GM12864 (cell line): ENCODE measurements around the gene CEP85.

ENCODE experiments used
- DNase-seq: peaks from one replicate; pipeline ENCODE4 v3.0.0-alpha.2; 2011; ENCODE audit warnings: low read depth
- H3K4me3 ChIP-seq: 2 replicates; pipeline ENCODE4 v1.5.1; 2011; ENCODE audit warnings: mild to moderate bottlenecking, low read depth, low read length, control low read depth
- CTCF ChIP-seq: IDR thresholded peaks from 2 replicates; pipeline ENCODE4 v1.5.1; 2011; ENCODE audit warnings: low read depth, mild to moderate bottlenecking, moderate library complexity, low read length, control low read depth, inconsistent platforms; ENCODE audit errors: missing control alignments

The CEP85 gene

GRCh38 chr1:26281971-26282370, 48.0 kb downstream of the CEP85 start:
- no peak overlapping the region for H3K4me3 ChIP-seq
- no peak for TF ChIP-seq CTCF
- DNase-seq, result no peak

GRCh38 chr1:26282401-26282918, 48.5 kb downstream of the CEP85 start:
- no peak overlapping the region for H3K4me3 ChIP-seq
- TF ChIP-seq CTCF, result no peak
- no peak for DNase-seq

GRCh38 chr1:26283279-26283853, 49.4 kb downstream of the CEP85 start:
- no peak for TF ChIP-seq CTCF
- no peak for DNase-seq
- H3K4me3 ChIP-seq, result no peak overlapping the region

GRCh38 chr1:26283871-26284596, 50.0 kb downstream of the CEP85 start:
- H3K4me3 ChIP-seq, result no peak overlapping the region

GRCh38 chr1:26284597-26285347, 50.8 kb downstream of the CEP85 start:
- DNase-seq, result no peak
- TF ChIP-seq CTCF, result peak; percentile 96
- no peak overlapping the region for H3K4me3 ChIP-seq

More at GRCh38 chr1:26283871-26284596, 50.0 kb downstream of the CEP85 start:
- TF ChIP-seq CTCF, result no peak
- DNase-seq, result no peak

GRCh38 chr1:26285366-26286063, 51.5 kb downstream of the CEP85 start:
- no peak for DNase-seq
- peak; percentile 66 for TF ChIP-seq CTCF
- H3K4me3 ChIP-seq, result no peak overlapping the region
